ENCODE results near the gene DYNC1H1. TPM values are rescaled to one million over a fixed set of nuclear protein-coding genes. Genes with fewer than 3 reads are reported as not detected.

Gene DYNC1H1
- total RNA-seq (ENCODE audit: insufficient read depth, low replicate concordance): 357 TPM

- peak; percentile 96 for DNase-seq (ENCODE audit: low spot score)
These were observed at the start of gene DYNC1H1 for GRCh38 chr14:101964297-101965180. TSS of gene DYNC1H1 (plus strand) at chr14:101964573. CDS start at chr14:101964692, 119 bp downstream.

GRCh38 chr14:101915871-101916815 is 48.2 kb upstream of the DYNC1H1 start:
- no peak for DNase-seq (ENCODE audit: low spot score)

- no peak for DNase-seq (ENCODE audit: low spot score)
These were observed 47.5 kb upstream of the DYNC1H1 start for GRCh38 chr14:101916816-101917412.

- no peak for DNase-seq (ENCODE audit: low spot score)
These were observed 46.9 kb upstream of the DYNC1H1 start for GRCh38 chr14:101917413-101918017.

GRCh38 chr14:101918065-101918989 is 46.0 kb upstream of the DYNC1H1 start:
- DNase-seq (ENCODE audit: low spot score): no peak

- no peak for DNase-seq (ENCODE audit: low spot score)
These were observed 44.1 kb upstream of the DYNC1H1 start for GRCh38 chr14:101920271-101920670.

- DNase-seq (ENCODE audit: low spot score): no peak
These were observed 41.5 kb upstream of the DYNC1H1 start for GRCh38 chr14:101922866-101923265.

- no peak for DNase-seq (ENCODE audit: low spot score)
These were observed 39.2 kb upstream of the DYNC1H1 start for GRCh38 chr14:101925152-101925551.

- DNase-seq (ENCODE audit: low spot score): no peak
These were observed 38.3 kb upstream of the DYNC1H1 start for GRCh38 chr14:101926085-101926484.

- no peak for DNase-seq (ENCODE audit: low spot score)
These were observed 37.8 kb upstream of the DYNC1H1 start for GRCh38 chr14:101926620-101927019.

- DNase-seq (ENCODE audit: low spot score): no peak
These were observed 36.5 kb upstream of the DYNC1H1 start for GRCh38 chr14:101927859-101928258.

GRCh38 chr14:101928415-101928841 is 35.9 kb upstream of the DYNC1H1 start:
- DNase-seq (ENCODE audit: low spot score): no peak

- DNase-seq (ENCODE audit: low spot score): no peak
These were observed 35.3 kb upstream of the DYNC1H1 start for GRCh38 chr14:101929096-101929495.

GRCh38 chr14:101929946-101930345 is 34.4 kb upstream of the DYNC1H1 start:
- no peak for DNase-seq (ENCODE audit: low spot score)

- DNase-seq (ENCODE audit: low spot score): no peak
These were observed 31.7 kb upstream of the DYNC1H1 start for GRCh38 chr14:101932673-101933072.

- DNase-seq (ENCODE audit: low spot score): no peak
These were observed 31.2 kb upstream of the DYNC1H1 start for GRCh38 chr14:101933209-101933608.

GRCh38 chr14:101934601-101935150 is 29.7 kb upstream of the DYNC1H1 start:
- DNase-seq (ENCODE audit: low spot score): no peak

- no peak for DNase-seq (ENCODE audit: low spot score)
These were observed 26.2 kb upstream of the DYNC1H1 start for GRCh38 chr14:101937926-101938767.

- no peak for DNase-seq (ENCODE audit: low spot score)
These were observed 24.7 kb upstream of the DYNC1H1 start for GRCh38 chr14:101939646-101940170.
